ENCODE results near the gene PFN3.

PFN3 gene

GRCh38 chr5:177393206-177393765 lies 7.2 kb downstream of the PFN3 start:
- Histone ChIP-seq H3K4me3 (ENCODE audit: insufficient read depth, low read depth, low read length, poor library complexity, severe bottlenecking) (no peak overlapping the region), H3K27me3 (replicated peaks; ENCODE audit: control insufficient read depth, insufficient read depth, low read length, poor library complexity, severe bottlenecking) (no peaks in the 10 kb centered on the region), H3K9me3 (ENCODE audit: control insufficient read depth, low read length) (no peaks in the 10 kb centered on the region), H3K36me3 (ENCODE audit: control insufficient read depth, insufficient read depth, low read length) (no peaks in the 10 kb centered on the region), H3K27ac (ENCODE audit: insufficient read depth, low read length, poor library complexity, severe bottlenecking) (no peak overlapping the region), H3K4me1 (ENCODE audit: control insufficient read depth, insufficient read depth, low read length, poor library complexity, severe bottlenecking) (peaks cover 26% of the 10 kb centered on the region)
- no peak for DNase-seq

GRCh38 chr5:177392765-177393164 lies 7.7 kb downstream of the PFN3 start:
- H3K27me3 ChIP-seq (replicated peaks; ENCODE audit: control insufficient read depth, insufficient read depth, low read length, poor library complexity, severe bottlenecking), result no peaks in the 10 kb centered on the region
- peaks cover 32% of the 10 kb centered on the region for H3K4me1 ChIP-seq (ENCODE audit: control insufficient read depth, insufficient read depth, low read length, poor library complexity, severe bottlenecking)
- no peak overlapping the region for H3K27ac ChIP-seq (ENCODE audit: insufficient read depth, low read length, poor library complexity, severe bottlenecking)
- no peak overlapping the region for H3K4me3 ChIP-seq (ENCODE audit: insufficient read depth, low read depth, low read length, poor library complexity, severe bottlenecking)
- H3K9me3 ChIP-seq (ENCODE audit: control insufficient read depth, low read length), result no peaks in the 10 kb centered on the region
- no peak for DNase-seq
- no peaks in the 10 kb centered on the region for H3K36me3 ChIP-seq (ENCODE audit: control insufficient read depth, insufficient read depth, low read length)

- no peaks in the 10 kb centered on the region for H3K9me3 ChIP-seq (ENCODE audit: control insufficient read depth, low read length)
- peak overlapping the region; percentile 85 for H3K27ac ChIP-seq (ENCODE audit: insufficient read depth, low read length, poor library complexity, severe bottlenecking)
- DNase-seq, result peak; percentile 74 to 80 (median 76)
- H3K4me3 ChIP-seq (ENCODE audit: insufficient read depth, low read depth, low read length, poor library complexity, severe bottlenecking), result peak overlapping the region; percentile 31
- H3K4me1 ChIP-seq (ENCODE audit: control insufficient read depth, insufficient read depth, low read length, poor library complexity, severe bottlenecking), result peaks cover 36% of the 10 kb centered on the region
- H3K36me3 ChIP-seq (ENCODE audit: control insufficient read depth, insufficient read depth, low read length), result no peaks in the 10 kb centered on the region
- no peaks in the 10 kb centered on the region for H3K27me3 ChIP-seq (replicated peaks; ENCODE audit: control insufficient read depth, insufficient read depth, low read length, poor library complexity, severe bottlenecking)
Measured at GRCh38 chr5:177390363-177391300, 9.8 kb downstream of the PFN3 start.

GRCh38 chr5:177389241-177390169 lies 11.0 kb downstream of the PFN3 start:
- peak; percentile 35 to 66 (median 57) for DNase-seq
- Histone ChIP-seq H3K27ac (ENCODE audit: insufficient read depth, low read length, poor library complexity, severe bottlenecking) (peak overlapping the region; percentile 85), H3K9me3 (ENCODE audit: control insufficient read depth, low read length) (no peaks in the 10 kb centered on the region), H3K4me1 (ENCODE audit: control insufficient read depth, insufficient read depth, low read length, poor library complexity, severe bottlenecking) (peaks cover 41% of the 10 kb centered on the region), H3K4me3 (ENCODE audit: insufficient read depth, low read depth, low read length, poor library complexity, severe bottlenecking) (peak overlapping the region; percentile 31), H3K36me3 (ENCODE audit: control insufficient read depth, insufficient read depth, low read length) (no peaks in the 10 kb centered on the region), H3K27me3 (replicated peaks; ENCODE audit: control insufficient read depth, insufficient read depth, low read length, poor library complexity, severe bottlenecking) (no peaks in the 10 kb centered on the region)

GRCh38 chr5:177388521-177389052 lies 11.9 kb downstream of the PFN3 start:
- Histone ChIP-seq H3K4me1 (ENCODE audit: control insufficient read depth, insufficient read depth, low read length, poor library complexity, severe bottlenecking) (peaks cover 41% of the 10 kb centered on the region), H3K36me3 (ENCODE audit: control insufficient read depth, insufficient read depth, low read length) (no peaks in the 10 kb centered on the region), H3K27ac (ENCODE audit: insufficient read depth, low read length, poor library complexity, severe bottlenecking) (peak overlapping the region; percentile 85), H3K4me3 (ENCODE audit: insufficient read depth, low read depth, low read length, poor library complexity, severe bottlenecking) (peak overlapping the region; percentile 7), H3K27me3 (replicated peaks; ENCODE audit: control insufficient read depth, insufficient read depth, low read length, poor library complexity, severe bottlenecking) (no peaks in the 10 kb centered on the region), H3K9me3 (ENCODE audit: control insufficient read depth, low read length) (no peaks in the 10 kb centered on the region)
- no peak for DNase-seq

- H3K27me3 ChIP-seq (replicated peaks; ENCODE audit: control insufficient read depth, insufficient read depth, low read length, poor library complexity, severe bottlenecking), result no peaks in the 10 kb centered on the region
- DNase-seq, result no peak
- H3K36me3 ChIP-seq (ENCODE audit: control insufficient read depth, insufficient read depth, low read length), result no peaks in the 10 kb centered on the region
- H3K9me3 ChIP-seq (ENCODE audit: control insufficient read depth, low read length), result no peaks in the 10 kb centered on the region
- no peak overlapping the region for H3K4me3 ChIP-seq (ENCODE audit: insufficient read depth, low read depth, low read length, poor library complexity, severe bottlenecking)
- peaks cover 45% of the 10 kb centered on the region for H3K4me1 ChIP-seq (ENCODE audit: control insufficient read depth, insufficient read depth, low read length, poor library complexity, severe bottlenecking)
- no peak overlapping the region for H3K27ac ChIP-seq (ENCODE audit: insufficient read depth, low read length, poor library complexity, severe bottlenecking)
Measured at GRCh38 chr5:177387405-177387804, 13.1 kb downstream of the PFN3 start.

- no peaks in the 10 kb centered on the region for H3K36me3 ChIP-seq (ENCODE audit: control insufficient read depth, insufficient read depth, low read length)
- H3K4me1 ChIP-seq (ENCODE audit: control insufficient read depth, insufficient read depth, low read length, poor library complexity, severe bottlenecking), result peaks cover 45% of the 10 kb centered on the region
- H3K9me3 ChIP-seq (ENCODE audit: control insufficient read depth, low read length), result no peaks in the 10 kb centered on the region
- no peak for DNase-seq
- H3K27me3 ChIP-seq (replicated peaks; ENCODE audit: control insufficient read depth, insufficient read depth, low read length, poor library complexity, severe bottlenecking), result no peaks in the 10 kb centered on the region
- no peak overlapping the region for H3K27ac ChIP-seq (ENCODE audit: insufficient read depth, low read length, poor library complexity, severe bottlenecking)
- H3K4me3 ChIP-seq (ENCODE audit: insufficient read depth, low read depth, low read length, poor library complexity, severe bottlenecking), result no peak overlapping the region
Measured at GRCh38 chr5:177386542-177386941, 13.9 kb downstream of the PFN3 start.

- Histone ChIP-seq H3K4me1 (ENCODE audit: control insufficient read depth, insufficient read depth, low read length, poor library complexity, severe bottlenecking) (peaks cover 43% of the 10 kb centered on the region), H3K4me3 (ENCODE audit: insufficient read depth, low read depth, low read length, poor library complexity, severe bottlenecking) (no peak overlapping the region)
Measured at GRCh38 chr5:177385720-177386119, 14.7 kb downstream of the PFN3 start.

GRCh38 chr5:177384134-177384533 lies 16.3 kb downstream of the PFN3 start, which contains the start of gene SLC34A1:
TSS of gene SLC34A1 (plus strand) at chr5:177384434. CDS start at chr5:177385742, 1,308 bp downstream.
- DNase-seq, result no peak
- no peaks in the 10 kb centered on the region for H3K9me3 ChIP-seq (ENCODE audit: control insufficient read depth, low read length)
- no peak within 1 kb of the TSS for H3K4me3 ChIP-seq (ENCODE audit: insufficient read depth, low read depth, low read length, poor library complexity, severe bottlenecking)
- H3K27ac ChIP-seq (ENCODE audit: insufficient read depth, low read length, poor library complexity, severe bottlenecking), result no peak within 1 kb of the TSS
- peaks cover 32% of the 10 kb centered on the region for H3K4me1 ChIP-seq (ENCODE audit: control insufficient read depth, insufficient read depth, low read length, poor library complexity, severe bottlenecking)
- no peaks in the 10 kb centered on the region for H3K36me3 ChIP-seq (ENCODE audit: control insufficient read depth, insufficient read depth, low read length)
- H3K27me3 ChIP-seq (replicated peaks; ENCODE audit: control insufficient read depth, insufficient read depth, low read length, poor library complexity, severe bottlenecking), result no peaks in the 10 kb centered on the region

More at GRCh38 chr5:177385720-177386119, 14.7 kb downstream of the PFN3 start:
- no peak for DNase-seq
- Histone ChIP-seq H3K9me3 (ENCODE audit: control insufficient read depth, low read length) (no peaks in the 10 kb centered on the region), H3K27ac (ENCODE audit: insufficient read depth, low read length, poor library complexity, severe bottlenecking) (no peak overlapping the region), H3K36me3 (ENCODE audit: control insufficient read depth, insufficient read depth, low read length) (no peaks in the 10 kb centered on the region), H3K27me3 (replicated peaks; ENCODE audit: control insufficient read depth, insufficient read depth, low read length, poor library complexity, severe bottlenecking) (no peaks in the 10 kb centered on the region)

Data from effector memory CD4-positive, alpha-beta T cell (primary cell).